HepG2 (cell line): ENCODE data around the gene ZNF217. TPM values are rescaled to one million over a fixed set of nuclear protein-coding genes. Genes with fewer than 3 reads are reported as not detected.

Experiments
- ATAC-seq: fragments of 200-7000 bp; cut with Tn5 transposase; 3 replicates; pipeline ENCODE4 v1.9.1; 2020; ENCODE audit warnings: mild to moderate bottlenecking, moderate library complexity
- BruUV-seq: library from RNA; stranded (reverse); fragments of 400-500 nt; replicated peaks from 2 replicates; lab custom pipeline; 2021; lab: Mats Ljungman, UMichigan
- CTCF ChIA-PET: fragments of 300-600 bp; formaldehyde crosslinking; extraction: SDS; loops from one replicate; lab custom pipeline; 2021; ENCODE audit warnings: low total read pairs, inconsistent platforms, low intra/inter-chr PET ratio; lab: Yijun Ruan, JAX
- POLR2A ChIA-PET: fragments of 350-600 bp; sonication (Branson Sonifier 250); formaldehyde crosslinking; loops from one replicate; lab custom pipeline; 2020; ENCODE audit warnings: antibody characterized with exemption, inconsistent platforms; lab: Yijun Ruan, JAX
- DNase-seq: peaks from one replicate; pipeline ENCODE4 v3.0.0-alpha.2; 2015; ENCODE audit warnings: low spot score
- FAIRE-seq: peaks from 3 replicates; lab custom pipeline; 2011; peaks lifted over from hg19 to GRCh38; lab: Jason Lieb, UNC
- H2AFZ ChIP-seq: one replicate; pipeline ENCODE4 v1.6.1; 2011; ENCODE audit warnings: low read length, inconsistent platforms
- H3K27ac ChIP-seq: fragments of 300-600 bp; 3 replicates; pipeline ENCODE4 v1.8.0; 2011; ENCODE audit warnings: mixed run types, mild to moderate bottlenecking, mixed read lengths, low read length, inconsistent platforms; ENCODE audit not compliant: insufficient read depth; ENCODE audit errors: extremely low read length
- H3K27me3 ChIP-seq, 2 experiments: fragments of 200-600 bp in 1 of 2; 2 replicates in 1 of 2; 3 replicates in 1 of 2; pipeline versions ENCODE4 v1.6.0 to v1.8.0; 2011; ENCODE audit warnings: low read length in 2 of 2, mild to moderate bottlenecking in 2 of 2, moderate library complexity in 2 of 2, inconsistent platforms in 1 of 2; ENCODE audit not compliant: insufficient read depth in 2 of 2, control insufficient read depth in 1 of 2
- H3K36me3 ChIP-seq, 2 experiments: fragments of 200-600 bp in 1 of 2; replicated peaks in 1 of 2; 2 replicates in 1 of 2; 3 replicates in 1 of 2; pipeline versions ENCODE4 v1.5.1 to v1.8.0; 2011; ENCODE audit warnings: low read length in 2 of 2, inconsistent platforms in 1 of 2; ENCODE audit not compliant: insufficient read depth in 2 of 2, control insufficient read depth in 1 of 2
- H3K4me1 ChIP-seq: 2 replicates; pipeline ENCODE4 v1.5.1; 2012; ENCODE audit warnings: low read length, inconsistent platforms; ENCODE audit not compliant: insufficient read depth
- H3K4me2 ChIP-seq: 2 replicates; pipeline ENCODE4 v1.6.0; 2011; ENCODE audit warnings: low read depth, low read length, inconsistent platforms
- H3K4me3 ChIP-seq, 3 experiments: fragments of 200-600 bp in 1 of 3; sonication (generic), shearing (Covaris generic) in 1 of 3; replicated peaks in 1 of 3; 2 replicates each; pipeline ENCODE4 v1.5.1; 2011 to 2016; ENCODE audit warnings: low read length in 3 of 3, inconsistent platforms in 2 of 3, low read depth in 2 of 3, mild to moderate bottlenecking in 2 of 3, control low read depth in 1 of 3, mixed read lengths in 1 of 3; ENCODE audit not compliant: insufficient read depth in 1 of 3
- H3K79me2 ChIP-seq: one replicate; pipeline ENCODE4 v1.6.1; 2011; ENCODE audit warnings: low read length, inconsistent platforms; ENCODE audit not compliant: insufficient read depth
- H3K9ac ChIP-seq: 2 replicates; pipeline ENCODE4 v1.6.0; 2011; ENCODE audit warnings: mild to moderate bottlenecking, low read depth, low read length, inconsistent platforms; ENCODE audit not compliant: insufficient read depth
- H3K9me3 ChIP-seq: 2 replicates; pipeline ENCODE4 v1.5.1; 2012; ENCODE audit warnings: mild to moderate bottlenecking, low read length
- H4K20me1 ChIP-seq: 2 replicates; pipeline ENCODE4 v1.6.0; 2011; ENCODE audit warnings: inconsistent platforms, mild to moderate bottlenecking, low read length, moderate library complexity; ENCODE audit not compliant: insufficient read depth
- FOXP1 ChIP-seq, 2 experiments: fragments of 450-650 bp in 1 of 2; IDR thresholded peaks; 2 replicates each; pipeline ENCODE4 v1.6.1; 2017 to 2018; ENCODE audit warnings: antibody characterized with exemption in 1 of 2
- HNRNPK ChIP-seq: fragments of 200-400 bp; formaldehyde crosslinking; IDR thresholded peaks from 2 replicates; pipeline ENCODE4 v1.6.1; 2018; ENCODE audit warnings: low read length, low read depth, moderate library complexity, mild to moderate bottlenecking; ENCODE audit not compliant: poor library complexity, severe bottlenecking
- KLF13 ChIP-seq: sonication (generic); formaldehyde crosslinking; IDR thresholded peaks from 2 replicates; pipeline ENCODE4 v1.4.0; 2020; ENCODE audit warnings: mild to moderate bottlenecking, missing genetic modification reagents
- SMC3 ChIP-seq: IDR thresholded peaks from 2 replicates; pipeline ENCODE4 v1.6.1; 2011; ENCODE audit warnings: low read length, improper control_type of control experiment
- TFDP1 ChIP-seq: IDR thresholded peaks from 2 replicates; pipeline ENCODE4 v1.6.1; 2016; ENCODE audit warnings: missing compliant biosample characterization, missing genetic modification reagents, borderline replicate concordance
- TRIM22 ChIP-seq: fragments of 450-650 bp; IDR thresholded peaks from 2 replicates; pipeline ENCODE4 v1.6.1; 2017
- ZNF121 ChIP-seq: sonication (generic); formaldehyde crosslinking; IDR thresholded peaks from 2 replicates; pipeline ENCODE4 v1.5.0; 2020; ENCODE audit warnings: mild to moderate bottlenecking, missing genetic modification reagents
- WGBS: methylation state at CpG from one replicate; pipeline ENCODE4 v1.1.6; 2017; ENCODE audit warnings: low lambda C conversion rate; 5-methylcytosine and 5-hydroxymethylcytosine counted together
- in situ Hi-C: cut with HindIII; loops from 2 replicates; pipeline ENCODE4 v1.10.0; 2017; ENCODE audit warnings: low pct_unique_long_range_greater_than_20kb; ENCODE audit not compliant: extremely low pct_ligation_motif_present
- intact Hi-C: fragments of 100-400 bp; cut with micrococcal nuclease; formaldehyde crosslinking; loops from one replicate; pipeline ENCODE4 v1.10.0; 2022; ENCODE audit not compliant: unreplicated experiment
- polyA plus RNA-seq, 8 experiments: library from polyadenylated mRNA; depleted of rRNA in 3 of 8; stranded (reverse) in 7 of 8; unstranded in 1 of 8; fragments of >200 nt; fragmentation: Illumina TruSeq in 4 of 8; extraction: Trizol in 4 of 8; gene quantifications; 2 replicates each; pipeline versions ENCODE4 v1.2.1 to v1.2.3, GENCODE V29; 2011 to 2016; ENCODE audit warnings: low read depth in 4 of 8, missing spikeins in 1 of 8, mixed read lengths in 1 of 8; ENCODE audit not compliant: insufficient read depth in 1 of 8
- total RNA-seq, 5 experiments: library from RNA; depleted of rRNA; stranded (reverse); fragments of >200 nt; fragmentation: Illumina TruSeq; extraction: Trizol; gene quantifications; 2 replicates each; pipeline ENCODE4 v1.2.3, GENCODE V29; 2016; ENCODE audit warnings: low read depth in 1 of 5

Gene ZNF217
- total and polyA plus RNA-seq, 2 of the 13 experiments (the other 11 are each of a cell fraction or from before 2014, with no cell fraction given): 22.3 to 29.8 TPM

GRCh38 chr20:53636540-53637097, 43.0 kb upstream of the ZNF217 start:
- no peaks in the 10 kb centered on the region for H3K79me2 ChIP-seq
- DNase-seq (no peak), FAIRE-seq (no peak), ATAC-seq (no peak)
- TF ChIP-seq FOXP1 (IDR thresholded peaks at IDR 0.05): 0 out of 2 replicates have a peak, but pooled peaks have one; percentile 28
- TF ChIP-seq FOXP1 (CRISPR knock-in tag; IDR thresholded peaks at IDR 0.05): no peak
- peak; percentile 43 for TF ChIP-seq HNRNPK
- TF ChIP-seq TRIM22: 0 out of 2 replicates have a peak, but pooled peaks have one; percentile 50
- TF ChIP-seq TFDP1 (CRISPR knock-in tag): no peak
- TF ChIP-seq KLF13: no peak
- TF ChIP-seq SMC3: no peak
- TF ChIP-seq ZNF121 (CRISPR knock-in tag): peak; percentile 32; the same call in 1 of the 2 replicates
- no peaks in the 10 kb centered on the region for H3K9me3 ChIP-seq
- H3K36me3 ChIP-seq: no peaks in the 10 kb centered on the region
- BruUV-seq: no TSS peak
- ChIA-PET POLR2A (no interaction called here), CTCF (no interaction called here)
- no peak overlapping the region for H3K9ac ChIP-seq
- no peak overlapping the region for H3K4me3 ChIP-seq
- no peaks in the 10 kb centered on the region for H4K20me1 ChIP-seq
- no peaks in the 10 kb centered on the region for H3K27me3 ChIP-seq
- intact Hi-C loops (no loop called here), in situ Hi-C loops (no loop called here)
- H3K27ac ChIP-seq: no peak overlapping the region
- H2AFZ ChIP-seq: no peak overlapping the region
- 84% methylated on average over 2 of the region's 2 CpGs for WGBS
- no peak overlapping the region for H3K4me2 ChIP-seq
- peaks cover 42% of the 10 kb centered on the region for H3K4me1 ChIP-seq
